NCI-H510A treated with DMSO at 0.1 percent for 48 hours (cell line): ENCODE results near the gene BBS7.

ENCODE experiments used
- DNase-seq: peaks from one replicate; lab custom pipeline; 2025; lab: John Stamatoyannopoulos, UW

BBS7 gene, protein sequence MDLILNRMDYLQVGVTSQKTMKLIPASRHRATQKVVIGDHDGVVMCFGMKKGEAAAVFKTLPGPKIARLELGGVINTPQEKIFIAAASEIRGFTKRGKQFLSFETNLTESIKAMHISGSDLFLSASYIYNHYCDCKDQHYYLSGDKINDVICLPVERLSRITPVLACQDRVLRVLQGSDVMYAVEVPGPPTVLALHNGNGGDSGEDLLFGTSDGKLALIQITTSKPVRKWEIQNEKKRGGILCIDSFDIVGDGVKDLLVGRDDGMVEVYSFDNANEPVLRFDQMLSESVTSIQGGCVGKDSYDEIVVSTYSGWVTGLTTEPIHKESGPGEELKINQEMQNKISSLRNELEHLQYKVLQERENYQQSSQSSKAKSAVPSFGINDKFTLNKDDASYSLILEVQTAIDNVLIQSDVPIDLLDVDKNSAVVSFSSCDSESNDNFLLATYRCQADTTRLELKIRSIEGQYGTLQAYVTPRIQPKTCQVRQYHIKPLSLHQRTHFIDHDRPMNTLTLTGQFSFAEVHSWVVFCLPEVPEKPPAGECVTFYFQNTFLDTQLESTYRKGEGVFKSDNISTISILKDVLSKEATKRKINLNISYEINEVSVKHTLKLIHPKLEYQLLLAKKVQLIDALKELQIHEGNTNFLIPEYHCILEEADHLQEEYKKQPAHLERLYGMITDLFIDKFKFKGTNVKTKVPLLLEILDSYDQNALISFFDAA

DNA sequence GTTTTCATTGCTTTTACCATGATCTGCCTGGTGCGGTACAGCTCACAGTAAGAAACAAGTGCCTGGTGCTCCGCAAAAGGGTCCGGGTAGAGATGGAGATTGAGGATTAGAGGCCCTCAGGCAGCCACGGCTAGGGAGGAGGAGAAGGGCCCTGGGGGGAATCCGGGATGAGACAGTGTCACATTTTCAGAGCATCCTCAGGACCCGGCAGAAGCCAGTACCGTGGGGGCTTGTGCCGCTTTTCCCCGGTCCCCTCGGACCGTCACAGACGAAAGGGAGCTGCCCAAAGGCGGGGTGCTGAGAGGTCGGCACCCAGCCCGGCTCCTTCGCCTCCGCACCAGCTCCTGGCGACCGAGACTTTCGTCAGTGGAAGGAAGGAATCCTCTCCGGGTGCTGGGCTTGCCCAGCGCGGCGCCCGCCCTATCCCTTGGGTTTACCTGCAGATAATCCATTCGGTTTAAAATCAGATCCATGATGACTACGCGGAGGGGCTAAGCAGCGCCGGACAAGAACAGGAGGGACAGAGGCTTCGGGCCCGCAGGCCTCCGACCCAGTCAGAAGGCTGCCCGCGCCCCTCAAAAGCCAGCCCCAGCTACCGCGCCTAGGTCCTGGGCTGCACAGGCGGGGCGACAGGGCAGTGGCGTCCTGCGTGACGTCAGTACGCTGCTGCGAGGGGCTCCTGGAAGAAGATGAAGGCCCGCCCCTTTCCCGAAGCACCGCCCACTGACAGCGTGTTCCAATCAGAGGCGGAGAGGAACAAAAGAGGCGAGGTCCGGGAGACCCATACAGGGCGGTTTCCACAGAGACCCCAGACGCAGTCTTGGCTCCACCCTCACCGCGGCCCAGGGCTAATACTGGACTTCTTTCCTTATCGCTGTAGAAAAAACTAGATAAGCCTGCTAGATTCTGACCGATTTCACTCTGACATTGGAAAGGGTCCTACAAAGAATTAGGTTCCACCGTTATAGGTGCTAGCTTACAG, at the start of gene BBS7:
Gene BBS7 (minus strand): TSS at position 634 of the 982 bp plus-strand sequence. CDS start 161 bp downstream, at position 473.
- peak; percentile 79 for DNase-seq

DNA sequence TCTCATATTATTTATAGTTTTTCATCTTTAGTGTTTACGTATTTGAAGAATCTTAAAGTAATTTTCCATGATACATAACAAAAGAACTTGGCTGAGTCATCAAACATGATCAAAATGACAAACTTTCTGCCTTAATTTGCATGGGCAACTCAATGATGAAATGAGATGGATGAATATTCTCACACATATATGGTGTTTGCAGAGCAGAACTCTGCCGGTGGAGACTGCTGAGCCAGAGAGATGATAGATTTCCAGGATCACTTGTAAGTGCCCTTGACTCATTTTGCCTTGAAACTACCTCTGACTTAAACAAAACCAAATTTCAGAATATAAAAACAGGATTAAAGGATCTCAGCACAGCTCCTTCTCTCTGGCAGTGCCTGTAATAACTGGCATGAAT, 43.4 kb upstream of the BBS7 start:
- no peak for DNase-seq

DNA sequence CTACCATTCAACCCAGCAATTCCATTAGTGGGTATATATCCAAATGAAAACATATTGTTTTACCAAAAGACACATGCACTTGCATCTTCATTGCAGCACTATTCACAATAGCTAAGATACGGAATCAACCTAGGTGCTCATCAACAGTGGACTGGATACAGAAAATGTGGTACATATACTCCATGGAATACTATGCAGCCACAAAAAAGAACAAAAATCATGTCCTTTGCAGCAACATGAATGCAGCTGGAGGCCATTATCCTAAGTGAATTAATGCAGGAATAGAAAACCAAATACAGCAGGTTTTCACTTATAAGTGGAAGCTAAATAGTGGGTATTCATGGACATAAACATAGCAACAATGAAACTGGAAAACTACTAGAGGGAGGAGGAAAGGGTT, 38.1 kb upstream of the BBS7 start:
- DNase-seq, result no peak

GRCh38 chr4:121900132-121900983, 30.1 kb upstream of the BBS7 start:
- peak; percentile 7 for DNase-seq

DNA sequence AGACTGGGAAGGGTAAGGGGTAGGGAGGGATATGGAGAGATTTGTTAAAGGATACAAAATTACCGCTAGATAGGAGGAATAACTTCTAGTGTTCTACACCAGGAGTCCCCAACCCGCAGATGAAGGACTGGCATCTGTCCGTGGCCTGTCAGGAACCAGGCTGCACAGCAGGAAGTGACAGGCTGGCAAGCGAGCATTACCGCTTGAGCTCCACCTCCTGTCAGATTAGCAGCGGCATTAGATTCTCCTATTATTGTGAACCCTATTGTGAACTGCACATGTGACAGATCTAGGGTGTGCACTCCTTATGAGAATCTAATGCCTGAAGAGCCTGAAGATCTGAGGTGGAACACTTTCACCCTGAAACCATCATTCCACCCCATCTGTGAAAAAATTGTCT, 27.9 kb upstream of the BBS7 start:
- no peak for DNase-seq

DNA sequence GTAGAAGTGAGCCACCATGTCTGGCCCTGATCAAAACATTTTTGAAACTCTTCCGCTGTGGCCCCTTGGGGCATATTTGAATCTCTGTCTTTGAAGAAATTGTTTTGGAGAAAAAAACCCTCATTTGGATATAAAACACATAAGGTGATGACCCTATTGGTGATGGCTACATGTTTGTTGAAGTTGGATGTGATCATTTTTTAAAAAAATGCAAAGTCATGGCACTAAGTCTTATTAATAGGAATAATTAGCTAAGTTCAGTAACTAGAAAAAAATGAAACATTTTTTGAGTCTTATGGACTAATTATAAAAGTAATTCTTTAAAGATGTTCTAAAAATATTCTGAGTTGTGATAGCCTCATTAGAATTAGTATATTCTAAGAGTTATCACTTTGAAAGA, 17.9 kb upstream of the BBS7 start:
- no peak for DNase-seq

DNA sequence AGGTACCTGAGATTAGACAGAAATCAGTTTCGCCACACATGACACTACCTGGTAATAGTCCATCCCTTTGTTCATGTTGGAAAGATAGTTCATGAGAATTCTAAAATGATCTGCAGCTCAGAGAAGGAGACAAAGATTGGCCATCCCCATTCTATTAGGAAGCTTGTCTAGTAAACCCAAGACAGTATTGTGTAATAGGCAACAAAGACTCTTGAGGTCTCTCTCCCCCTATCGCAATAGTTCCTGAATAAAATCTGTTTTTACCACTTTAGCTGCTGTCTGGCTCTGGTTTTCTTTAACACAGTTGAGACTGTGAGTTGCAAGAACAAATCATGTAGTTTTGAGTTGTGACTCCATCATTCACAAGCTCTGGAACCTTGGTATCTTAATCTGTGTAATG, 14.8 kb upstream of the BBS7 start:
- DNase-seq, result no peak

DNA sequence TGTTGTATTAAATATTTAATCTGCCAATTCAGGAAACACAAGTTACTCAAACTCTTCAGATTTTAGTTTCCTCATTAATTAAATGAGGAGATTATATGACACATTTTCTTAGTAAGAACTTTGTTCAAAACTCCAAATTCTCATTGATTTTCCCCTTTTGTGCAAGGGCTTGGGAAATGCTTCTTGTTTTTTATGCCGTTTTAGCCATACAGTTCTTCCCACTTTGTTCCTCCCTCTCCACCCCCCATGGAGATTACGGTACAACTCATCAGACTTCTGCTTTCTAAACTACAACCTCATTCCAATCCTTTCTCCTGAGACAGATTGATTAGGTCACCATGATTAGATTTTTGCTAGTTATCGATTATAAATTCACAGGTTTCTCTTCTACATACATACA, 10.9 kb upstream of the BBS7 start:
- no peak for DNase-seq

GRCh38 chr4:121879135-121879534, 8.9 kb upstream of the BBS7 start:
- no peak for DNase-seq

DNA sequence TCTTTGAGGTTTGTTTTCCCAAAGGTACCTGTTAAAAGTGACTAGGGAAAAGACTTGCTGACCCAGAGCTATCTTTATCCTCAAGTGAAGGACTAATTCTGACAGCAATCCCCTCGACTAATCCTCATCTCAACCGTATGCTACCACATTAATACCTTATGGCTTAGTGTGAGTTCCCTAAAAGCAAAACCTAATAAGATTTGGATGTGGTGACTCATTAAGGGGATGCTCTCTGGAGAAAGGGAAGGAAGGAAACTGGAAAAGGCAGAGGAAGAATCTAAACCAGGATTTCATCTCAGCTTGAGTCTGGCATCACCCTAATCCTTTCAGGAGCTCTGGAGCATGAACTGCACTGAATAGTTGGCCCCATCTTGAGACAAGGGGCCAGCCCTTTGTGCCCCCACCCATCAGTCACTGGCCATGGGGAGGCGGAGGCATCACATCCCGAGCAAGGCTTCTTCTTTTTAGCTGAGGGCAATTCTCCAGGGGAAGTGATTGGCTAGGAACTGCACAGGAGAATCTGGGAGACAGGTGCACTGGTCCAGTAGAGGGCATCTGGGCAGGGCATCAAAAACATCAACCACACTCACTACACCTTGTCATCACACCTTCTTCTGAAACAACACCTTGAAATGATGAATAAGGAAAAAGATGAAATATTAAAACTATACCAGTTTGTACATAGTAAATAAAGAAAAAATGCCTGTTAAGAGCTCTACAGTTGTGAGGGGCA, 6.9 kb upstream of the BBS7 start:
- DNase-seq, result no peak

DNA sequence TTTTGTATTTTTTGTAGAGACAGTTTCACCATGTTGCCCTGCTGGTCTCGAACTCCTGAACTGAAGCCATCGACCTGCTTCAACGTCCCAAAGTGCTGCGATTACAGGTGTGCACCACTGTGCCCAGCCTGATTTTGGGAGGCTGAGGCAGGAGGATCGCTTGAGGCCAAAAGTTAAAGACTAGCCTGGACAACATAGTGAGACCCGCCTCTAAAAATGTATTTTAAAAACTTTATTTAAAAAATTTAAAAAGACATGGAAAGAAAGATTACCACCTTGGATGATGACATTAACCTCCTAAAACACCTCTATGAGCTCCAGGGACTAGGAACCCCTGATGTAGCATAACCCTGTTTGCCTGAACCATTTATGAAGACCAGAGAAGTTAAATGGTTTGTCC, 5.8 kb upstream of the BBS7 start:
- no peak for DNase-seq

DNA sequence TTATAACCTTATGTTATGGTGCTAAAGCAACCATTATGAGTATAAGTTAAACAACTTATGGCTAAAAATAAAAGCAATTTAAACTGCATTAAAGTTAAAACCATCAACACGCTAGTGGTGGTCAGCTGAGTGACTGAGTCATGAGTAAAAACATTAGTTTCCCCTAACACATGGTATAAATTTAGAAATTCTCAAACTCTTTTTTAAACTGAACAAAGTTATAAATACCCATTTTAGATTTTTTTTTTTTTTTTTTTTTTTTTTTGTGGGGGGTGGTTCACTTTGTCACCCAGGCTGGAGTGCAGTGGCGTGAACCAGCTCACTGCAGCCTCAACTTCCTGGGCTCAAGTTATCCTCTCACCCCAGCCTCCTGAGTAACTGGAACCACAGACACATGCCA, 5.4 kb upstream of the BBS7 start:
- no peak for DNase-seq

- DNase-seq, result no peak
Measured at GRCh38 chr4:121873604-121874003, 3.3 kb upstream of the BBS7 start.

DNA sequence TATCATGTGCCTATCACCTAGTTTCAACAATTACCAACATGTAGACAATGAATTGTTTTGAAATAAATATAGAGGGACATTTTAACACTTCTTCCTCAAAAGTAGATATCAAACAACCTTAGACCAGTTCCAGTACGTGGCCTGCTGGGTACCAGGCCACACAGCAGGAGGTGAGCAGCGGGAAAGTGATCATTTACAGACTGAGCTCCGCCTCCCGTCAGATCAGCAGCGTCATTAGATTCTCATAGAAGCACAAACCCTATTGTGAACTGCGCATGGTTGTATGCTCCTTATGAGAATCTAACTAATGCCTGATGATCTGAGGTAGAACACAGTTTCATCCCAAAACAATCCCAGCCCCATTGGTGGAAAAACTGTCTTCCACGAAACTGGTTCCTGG, 6.5 kb downstream of the BBS7 start:
- DNase-seq, result peak; percentile 31

- DNase-seq, result no peak
Measured at GRCh38 chr4:121861426-121861825, 8.8 kb downstream of the BBS7 start.

DNA sequence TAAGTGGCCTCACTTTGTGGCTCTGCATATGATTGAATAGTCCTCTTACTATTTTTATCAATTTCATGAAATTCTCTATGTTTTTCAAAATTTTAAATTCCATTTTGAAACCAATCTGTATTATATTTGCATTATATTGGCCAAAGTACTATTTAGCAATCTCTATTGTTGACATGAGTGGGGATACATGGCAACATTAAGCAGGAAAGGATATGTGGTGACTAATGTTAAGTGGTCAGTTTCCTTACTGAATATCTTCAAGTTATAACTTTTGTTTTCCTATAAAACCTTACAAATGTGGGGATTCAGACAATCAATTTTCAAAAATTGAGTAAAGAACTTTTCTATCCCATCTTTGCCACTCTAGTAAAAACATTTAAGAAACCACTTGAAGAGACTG, 10.2 kb downstream of the BBS7 start:
- DNase-seq, result no peak

DNA sequence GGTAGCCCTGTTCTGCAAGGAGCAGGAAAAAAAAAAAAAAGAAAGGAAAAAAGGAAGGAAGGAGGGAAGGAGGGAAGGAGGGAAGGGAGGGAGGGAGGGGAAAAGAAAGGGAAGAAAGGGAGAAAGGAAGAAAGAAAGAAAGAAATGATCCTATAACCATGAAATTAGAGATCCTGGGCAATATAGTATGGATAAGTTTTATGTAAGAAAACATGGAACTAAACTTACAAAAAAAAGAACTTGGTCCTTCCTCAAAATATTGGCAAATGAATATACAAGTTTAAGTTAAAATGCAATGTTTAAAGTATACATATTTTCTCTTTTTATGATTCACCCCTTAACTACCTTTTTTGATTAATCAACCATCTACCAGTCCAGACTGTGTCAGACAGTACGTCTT, 18.9 kb downstream of the BBS7 start:
- no peak for DNase-seq

DNA sequence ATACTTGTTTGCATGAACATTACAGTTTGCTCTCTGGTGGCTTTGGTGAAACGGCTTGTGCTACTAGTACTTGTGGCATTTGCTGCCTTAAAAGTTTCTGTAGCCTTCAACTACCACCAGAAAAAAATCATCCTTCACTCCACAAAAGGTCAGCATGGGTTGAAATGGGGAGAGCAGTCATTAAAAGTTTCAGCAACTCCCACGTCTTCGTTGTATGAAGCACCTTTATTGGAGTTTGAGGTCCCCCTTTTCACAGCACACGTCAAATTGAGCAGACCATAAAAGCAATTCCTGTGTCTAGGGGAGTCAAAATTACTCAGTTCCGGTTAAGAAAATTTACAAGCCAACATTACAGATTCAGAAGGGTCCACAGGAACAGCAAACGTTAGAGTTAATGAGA, 23.6 kb downstream of the BBS7 start:
- DNase-seq, result no peak

DNA sequence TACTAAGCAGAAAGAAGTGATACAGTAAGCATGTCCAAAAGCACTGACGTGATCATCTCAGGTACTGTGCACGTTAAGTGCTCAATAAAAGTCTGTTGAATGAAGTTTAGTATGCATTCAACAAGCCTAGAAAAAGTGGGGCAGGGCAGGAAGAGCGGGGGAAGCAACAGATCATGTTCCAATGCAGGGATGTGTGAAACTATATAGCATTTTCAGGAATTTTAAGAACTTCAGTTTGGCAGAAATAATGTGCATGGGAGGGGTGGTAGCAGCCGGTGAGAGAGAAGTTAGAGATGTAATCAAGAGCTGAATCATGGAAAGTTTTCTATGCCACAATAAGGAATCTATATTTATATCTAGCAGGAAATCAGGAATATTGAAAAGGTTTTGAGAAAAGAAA, 27.4 kb downstream of the BBS7 start:
- no peak for DNase-seq

DNA sequence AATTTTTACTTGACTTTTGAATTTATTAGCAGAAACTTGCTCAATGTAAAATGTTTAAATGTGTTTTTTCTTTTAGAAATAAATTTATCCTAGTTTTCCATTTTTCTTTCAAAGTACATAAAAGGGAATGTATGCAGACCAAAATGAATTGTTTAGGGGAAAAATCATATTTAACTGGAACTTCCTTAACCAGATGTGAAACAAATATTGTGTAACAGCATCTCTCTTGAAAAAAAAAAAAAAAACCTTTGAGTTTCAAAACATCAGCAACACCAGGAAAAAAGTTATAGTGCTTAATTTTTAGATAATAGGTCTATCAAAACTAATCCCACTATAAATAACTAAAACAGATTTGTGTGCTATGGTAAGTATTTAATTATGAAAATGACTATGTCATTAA, 32.1 kb downstream of the BBS7 start:
- DNase-seq, result no peak

GRCh38 chr4:121829511-121829910, 40.8 kb downstream of the BBS7 start:
- no peak for DNase-seq
